ENCODE measurements around the gene MPRIP. TPM values are rescaled to one million over a fixed set of nuclear protein-coding genes. Genes with fewer than 3 reads are reported as not detected.

MPRIP gene
- total and polyA plus RNA-seq, 4 donors = 121 to 342 (median 175) TPM

- Histone ChIP-seq H3K4me1 (ENCODE audit: control insufficient read depth in 5 of 5, insufficient read depth in 5 of 5, low read length in 5 of 5) (no peaks in the 10 kb centered on the region), H3K4me3 (no peak overlapping the region), H3K36me3 (ENCODE audit: control insufficient read depth in 4 of 4, insufficient read depth in 4 of 4, low read length in 4 of 4) (peaks cover 18 to 60% (median 33%) of the 10 kb centered on the region in 4 donors), H3K27me3 (ENCODE audit: control insufficient read depth in 3 of 3, insufficient read depth in 3 of 3, low read length in 2 of 3) (no peaks in the 10 kb centered on the region), H3K9me3 (ENCODE audit: control insufficient read depth in 4 of 4, insufficient read depth in 3 of 4, low read length in 3 of 4) (no peaks in the 10 kb centered on the region), H3K27ac (ENCODE audit: low read depth in 1 of 2, low read length in 1 of 2) (no peak overlapping the region), H3K9ac (ENCODE audit: insufficient read depth in 1 of 2, low read length in 2 of 2) (no peak overlapping the region)
- 85 to 86% methylated on average over 10 of the region's 10 CpGs for WGBS, 2 donors
- no peak for DNase-seq
- TF ChIP-seq CTCF (IDR thresholded peaks at IDR 0.05; ENCODE audit: control extremely low read depth, extremely low read depth) = no peak
- ATAC-seq (ENCODE audit: insufficient read depth, low FRiP score) = no peak
Observed at GRCh38 chr17:17213775-17214174, 171.5 kb downstream of the MPRIP start.

GRCh38 chr17:17214646-17215436 is 172.6 kb downstream of the MPRIP start:
- ATAC-seq (ENCODE audit: insufficient read depth, low FRiP score) = no peak
- no peak overlapping the region for H3K27ac ChIP-seq (ENCODE audit: low read depth in 1 of 2, low read length in 1 of 2)
- no peak for DNase-seq
- H3K4me3 ChIP-seq = no peak overlapping the region
- no peaks in the 10 kb centered on the region for H3K9me3 ChIP-seq (ENCODE audit: control insufficient read depth in 4 of 4, insufficient read depth in 3 of 4, low read length in 3 of 4)
- 89 to 92% methylated on average over 27 of the region's 27 CpGs for WGBS, 2 donors
- no peak overlapping the region for H3K9ac ChIP-seq (ENCODE audit: insufficient read depth in 1 of 2, low read length in 2 of 2)
- peaks cover 22 to 68% (median 35%) of the 10 kb centered on the region in 4 donors for H3K36me3 ChIP-seq (ENCODE audit: control insufficient read depth in 4 of 4, insufficient read depth in 4 of 4, low read length in 4 of 4)
- no peaks in the 10 kb centered on the region for H3K27me3 ChIP-seq (ENCODE audit: control insufficient read depth in 3 of 3, insufficient read depth in 3 of 3, low read length in 2 of 3)
- no peak for TF ChIP-seq CTCF (IDR thresholded peaks at IDR 0.05; ENCODE audit: control extremely low read depth, extremely low read depth)
- H3K4me1 ChIP-seq (ENCODE audit: control insufficient read depth in 5 of 5, insufficient read depth in 5 of 5, low read length in 5 of 5) = no peaks in the 10 kb centered on the region

- Histone ChIP-seq H3K4me1 (ENCODE audit: control insufficient read depth in 5 of 5, insufficient read depth in 5 of 5, low read length in 5 of 5) (no peaks in the 10 kb centered on the region), H3K4me3 (no peak overlapping the region), H3K27me3 (ENCODE audit: control insufficient read depth in 3 of 3, insufficient read depth in 3 of 3, low read length in 2 of 3) (no peaks in the 10 kb centered on the region), H3K36me3 (ENCODE audit: control insufficient read depth in 4 of 4, insufficient read depth in 4 of 4, low read length in 4 of 4) (peaks cover 25 to 76% (median 35%) of the 10 kb centered on the region in 4 donors), H3K9ac (ENCODE audit: insufficient read depth in 1 of 2, low read length in 2 of 2) (no peak overlapping the region), H3K27ac (ENCODE audit: low read depth in 1 of 2, low read length in 1 of 2) (no peak overlapping the region), H3K9me3 (ENCODE audit: control insufficient read depth in 4 of 4, insufficient read depth in 3 of 4, low read length in 3 of 4) (no peaks in the 10 kb centered on the region)
- DNase-seq (no peak), ATAC-seq (ENCODE audit: insufficient read depth, low FRiP score) (no peak)
- TF ChIP-seq CTCF (IDR thresholded peaks at IDR 0.05; ENCODE audit: control extremely low read depth, extremely low read depth) = no peak
- 89 to 96% methylated on average over 8 of the region's 8 CpGs for WGBS, 2 donors
Observed at GRCh38 chr17:17215575-17215974, 173.3 kb downstream of the MPRIP start.

Data from lung (tissue), 12 donors.